IMR-90 (cell line): ENCODE results near the gene USP14. TPM values are rescaled to one million over a fixed set of nuclear protein-coding genes. Genes with fewer than 3 reads are reported as not detected.

Experiments
- ATAC-seq: fragments of 200-7000 bp; cut with Tn5 transposase; 2 replicates; pipeline ENCODE4 v1.9.1; 2020; ENCODE audit warnings: low read depth, mild to moderate bottlenecking, moderate library complexity
- BruUV-seq: library from RNA; stranded (reverse); fragments of 400-500 nt; replicated peaks from 2 replicates; lab custom pipeline; 2021; lab: Mats Ljungman, UMichigan
- CTCF ChIA-PET: fragments of 300-600 bp; formaldehyde crosslinking; extraction: SDS; loops from one replicate; lab custom pipeline; 2021; ENCODE audit warnings: antibody characterized with exemption; lab: Yijun Ruan, JAX
- POLR2A ChIA-PET: fragments of 300-600 bp; sonication (Branson Sonifier 250); formaldehyde crosslinking; loops from one replicate; lab custom pipeline; 2022; ENCODE audit warnings: antibody characterized with exemption; ENCODE audit not compliant: unreplicated experiment; lab: Charles Lee
- DNase-seq: peaks from one replicate; pipeline ENCODE4 v3.0.0; 2013
- H2AFZ ChIP-seq: replicated peaks from 2 replicates; pipeline ENCODE3; 2013; ENCODE audit warnings: low read length, mild to moderate bottlenecking; ENCODE audit not compliant: poor library complexity
- H2AK5ac ChIP-seq: 2 replicates; pipeline ENCODE4 v1.6.1; 2013; ENCODE audit warnings: low read depth, low read length, inconsistent platforms
- H2AK9ac ChIP-seq: replicated peaks from 2 replicates; pipeline ENCODE3; 2013; ENCODE audit warnings: mild to moderate bottlenecking, low read depth, low read length, moderate library complexity; ENCODE audit not compliant: poor library complexity
- H2BK120ac ChIP-seq: 2 replicates; pipeline ENCODE4 v1.6.1; 2013; ENCODE audit warnings: low read depth, low read length, inconsistent platforms
- H2BK15ac ChIP-seq: 3 replicates; pipeline ENCODE4 v1.6.1; 2013; ENCODE audit warnings: low read depth, low read length, inconsistent platforms
- H2BK20ac ChIP-seq: 2 replicates; pipeline ENCODE4 v1.6.1; 2013; ENCODE audit warnings: low read depth, mild to moderate bottlenecking, inconsistent platforms, low read length, moderate library complexity
- H2BK5ac ChIP-seq: 2 replicates; pipeline ENCODE4 v1.6.1; 2013; ENCODE audit warnings: mild to moderate bottlenecking, low read depth, low read length, inconsistent platforms; ENCODE audit not compliant: poor library complexity, severe bottlenecking
- H3K14ac ChIP-seq: replicated peaks from 2 replicates; pipeline ENCODE4 v1.6.1; 2013; ENCODE audit warnings: low read depth, low read length, inconsistent platforms
- H3K18ac ChIP-seq: 2 replicates; pipeline ENCODE4 v1.6.1; 2013; ENCODE audit warnings: low read depth, low read length, control low read depth
- H3K23ac ChIP-seq: 2 replicates; pipeline ENCODE4 v1.6.1; 2013; ENCODE audit warnings: low read depth, low read length, inconsistent platforms
- H3K27ac ChIP-seq: 2 replicates; pipeline ENCODE4 v1.5.1; 2013; ENCODE audit warnings: mild to moderate bottlenecking, control low read depth, low read length; ENCODE audit not compliant: insufficient read depth
- H3K27me3 ChIP-seq: 2 replicates; pipeline ENCODE4 v1.6.1; 2013; ENCODE audit warnings: low read length; ENCODE audit not compliant: control insufficient read depth, insufficient read depth
- H3K36me3 ChIP-seq: 2 replicates; pipeline ENCODE4 v1.6.1; 2013; ENCODE audit warnings: low read length, mixed read lengths; ENCODE audit not compliant: control insufficient read depth, insufficient read depth
- H3K4ac ChIP-seq: 2 replicates; pipeline ENCODE4 v1.6.1; 2013; ENCODE audit warnings: low read depth, low read length, inconsistent platforms
- H3K4me1 ChIP-seq: 2 replicates; pipeline ENCODE4 v1.6.1; 2013; ENCODE audit warnings: low read length, mixed read lengths; ENCODE audit not compliant: control insufficient read depth, insufficient read depth
- H3K4me2 ChIP-seq: 2 replicates; pipeline ENCODE4 v1.6.1; 2013; ENCODE audit warnings: low read depth, mild to moderate bottlenecking, control low read depth, low read length, moderate library complexity
- H3K4me3 ChIP-seq: 2 replicates; pipeline ENCODE4 v1.5.1; 2013; ENCODE audit warnings: low read depth, mild to moderate bottlenecking, control low read depth, low read length, moderate library complexity; ENCODE audit not compliant: insufficient read depth
- H3K56ac ChIP-seq: 2 replicates; pipeline ENCODE4 v1.6.1; 2013; ENCODE audit warnings: low read length, inconsistent platforms; ENCODE audit not compliant: insufficient read depth; ENCODE audit errors: extremely low read depth
- H3K79me1 ChIP-seq, 2 experiments: 2 replicates each; pipeline ENCODE4 v1.6.1; 2013; ENCODE audit warnings: low read length in 2 of 2, inconsistent platforms in 1 of 2, low read depth in 1 of 2
- H3K9ac ChIP-seq: 2 replicates; pipeline ENCODE4 v1.6.1; 2013; ENCODE audit warnings: low read depth, low read length, control low read depth
- H3K9me1 ChIP-seq: 2 replicates; pipeline ENCODE4 v1.6.1; 2013; ENCODE audit warnings: low read length, inconsistent platforms; ENCODE audit not compliant: insufficient read depth
- H3K9me3 ChIP-seq: 2 replicates; pipeline ENCODE4 v1.6.1; 2013; ENCODE audit warnings: low read length; ENCODE audit not compliant: control insufficient read depth, insufficient read depth
- H4K20me1 ChIP-seq: 2 replicates; pipeline ENCODE4 v1.6.1; 2013; ENCODE audit warnings: low read length, inconsistent platforms; ENCODE audit not compliant: insufficient read depth
- H4K5ac ChIP-seq: 2 replicates; pipeline ENCODE4 v1.6.1; 2013; ENCODE audit warnings: mild to moderate bottlenecking, low read depth, low read length, control low read depth
- H4K8ac ChIP-seq, 2 experiments: 2 replicates each; pipeline ENCODE4 v1.6.1; 2013; ENCODE audit warnings: low read depth in 2 of 2, low read length in 2 of 2, control low read depth in 1 of 2, inconsistent platforms in 1 of 2
- H4K91ac ChIP-seq: 2 replicates; pipeline ENCODE4 v1.6.1; 2013; ENCODE audit warnings: low read depth, low read length, inconsistent platforms; ENCODE audit not compliant: insufficient read depth
- MAFK ChIP-seq: IDR thresholded peaks from 2 replicates; pipeline ENCODE4 v1.6.1; 2012; ENCODE audit warnings: low read depth, low read length, improper control_type of control experiment
- RCOR1 ChIP-seq: IDR thresholded peaks from 2 replicates; pipeline ENCODE4 v1.6.1; 2012; ENCODE audit warnings: mild to moderate bottlenecking, low read length, improper control_type of control experiment; ENCODE audit not compliant: insufficient replicate concordance
- WGBS, 2 experiments: methylation state at CpG; one replicate each; pipeline versions ENCODE4 v1.1.5 to v1.1.7; 2013; ENCODE audit warnings: missing lambda C conversion rate in 2 of 2; ENCODE audit not compliant: insufficient read length in 1 of 2; ENCODE audit errors: extremely low coverage in 2 of 2; 5-methylcytosine and 5-hydroxymethylcytosine counted together
- dilution Hi-C: fragments of 300-500 bp; cut with HindIII; formaldehyde crosslinking; loops from one replicate; pipeline ENCODE4 v1.14.3; 2018; ENCODE audit warnings: low sequenced_read_pairs; ENCODE audit not compliant: unreplicated experiment
- in situ Hi-C: fragments of 300-500 bp; cut with MboI; formaldehyde crosslinking; loops from 3 replicates; pipeline ENCODE4 v1.14.3; 2019; ENCODE audit warnings: low sequenced_read_pairs, inconsistent platforms, mixed read lengths
- intact Hi-C: fragments of 100-400 bp; cut with micrococcal nuclease; formaldehyde crosslinking; loops from 2 replicates; pipeline ENCODE4 v1.10.0; 2022
- polyA plus RNA-seq, 3 experiments: library from polyadenylated mRNA; depleted of rRNA; stranded (reverse); fragments of >200 nt; gene quantifications; 2 replicates each; pipeline ENCODE4 v1.2.3, GENCODE V29; 2012; ENCODE audit warnings: low replicate concordance in 1 of 3
- total RNA-seq: library from RNA; depleted of rRNA; stranded (reverse); fragments of >200 nt; gene quantifications from 2 replicates; pipeline ENCODE4 v1.2.3, GENCODE V29; 2012
- TF ChIP-seq, protein P1 (sequence below): fragments of 150-350 bp; IDR thresholded peaks from 2 replicates; pipeline ENCODE4 v1.6.1; 2016; ENCODE audit warnings: low read depth, mild to moderate bottlenecking, low read length, moderate library complexity, borderline replicate concordance

Gene USP14
- total and polyA plus RNA-seq, 2 of the 4 experiments (the other 2 are of a cell fraction) = 11.5 to 32.4 TPM

DNA sequence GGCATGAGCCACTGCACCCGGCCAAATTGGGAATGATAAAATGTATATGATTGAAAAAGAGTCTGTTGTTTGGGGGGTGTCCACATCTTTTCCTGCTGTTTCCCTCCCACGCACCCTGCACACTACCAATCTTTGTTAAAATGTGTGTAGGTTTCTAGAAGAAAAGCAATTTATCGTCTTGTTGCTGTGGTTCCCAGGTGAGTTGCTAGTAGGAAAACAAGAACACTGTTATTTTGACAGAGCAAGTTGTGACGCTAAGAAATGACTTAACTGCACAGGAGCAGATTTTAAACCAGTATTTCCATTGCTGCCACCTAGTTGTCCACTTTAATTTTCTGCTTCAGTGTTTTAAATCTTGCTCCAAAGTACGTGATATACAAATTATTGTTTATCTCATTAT lies 21.0 kb upstream of the USP14 start:
- ChIA-PET POLR2A (no interaction called here), CTCF (no interaction called here)
- TF ChIP-seq RCOR1 (no peak), MAFK (no peak)
- TF ChIP-seq, protein P1, sequence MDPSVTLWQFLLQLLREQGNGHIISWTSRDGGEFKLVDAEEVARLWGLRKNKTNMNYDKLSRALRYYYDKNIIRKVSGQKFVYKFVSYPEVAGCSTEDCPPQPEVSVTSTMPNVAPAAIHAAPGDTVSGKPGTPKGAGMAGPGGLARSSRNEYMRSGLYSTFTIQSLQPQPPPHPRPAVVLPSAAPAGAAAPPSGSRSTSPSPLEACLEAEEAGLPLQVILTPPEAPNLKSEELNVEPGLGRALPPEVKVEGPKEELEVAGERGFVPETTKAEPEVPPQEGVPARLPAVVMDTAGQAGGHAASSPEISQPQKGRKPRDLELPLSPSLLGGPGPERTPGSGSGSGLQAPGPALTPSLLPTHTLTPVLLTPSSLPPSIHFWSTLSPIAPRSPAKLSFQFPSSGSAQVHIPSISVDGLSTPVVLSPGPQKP = no peak
- no peak overlapping the region for H4K5ac ChIP-seq
- in situ Hi-C loops = no loop called here
- H3K9ac ChIP-seq = no peak overlapping the region
- no peak overlapping the region for H2BK20ac ChIP-seq
- H2AK9ac ChIP-seq = no peak overlapping the region
- H3K56ac ChIP-seq = no peak overlapping the region
- no peaks in the 10 kb centered on the region for H3K79me1 ChIP-seq
- H3K4me3 ChIP-seq = no peak overlapping the region
- no peaks in the 10 kb centered on the region for H4K20me1 ChIP-seq
- DNase-seq (no peak), ATAC-seq (no peak)
- H2BK120ac ChIP-seq = no peak overlapping the region
- no peaks in the 10 kb centered on the region for H3K4me1 ChIP-seq
- H3K9me3 ChIP-seq = no peaks in the 10 kb centered on the region
- no peak overlapping the region for H3K18ac ChIP-seq
- no peak overlapping the region for H2BK5ac ChIP-seq
- BruUV-seq = no TSS peak
- H3K4me2 ChIP-seq = no peak overlapping the region
- H4K91ac ChIP-seq = no peak overlapping the region
- H2BK15ac ChIP-seq = no peak overlapping the region
- H3K4ac ChIP-seq = no peak overlapping the region
- dilution Hi-C loops = no loop called here
- no peaks in the 10 kb centered on the region for H3K36me3 ChIP-seq
- H2AK5ac ChIP-seq = no peak overlapping the region
- no peak overlapping the region for H2AFZ ChIP-seq
- no peak overlapping the region for H4K8ac ChIP-seq
- no peaks in the 10 kb centered on the region for H3K9me1 ChIP-seq
- no peak overlapping the region for H3K23ac ChIP-seq
- no peak overlapping the region for H3K14ac ChIP-seq
- no peaks in the 10 kb centered on the region for H3K27me3 ChIP-seq
- H3K27ac ChIP-seq = no peak overlapping the region
- no CpG with 5 or more reads among the region's 5 CpGs for WGBS, 2 experiments
- intact Hi-C loops = no loop called here
